Trophoblast cell (in vitro differentiated cells and primary cell): ENCODE results near the gene EHMT1.

ENCODE experiments used
- DNase-seq, 2 donors: peaks; one replicate each; pipeline ENCODE4 v3.0.0-alpha.2; 2016
- H2AFZ ChIP-seq: 2 replicates; pipeline ENCODE4 v1.6.1; 2013; ENCODE audit warnings: low read length, moderate library complexity, mild to moderate bottlenecking; ENCODE audit not compliant: insufficient read depth, poor library complexity
- H2AK5ac ChIP-seq: 2 replicates; pipeline ENCODE4 v1.6.1; 2013; ENCODE audit warnings: mild to moderate bottlenecking, low read length
- H2BK120ac ChIP-seq: 2 replicates; pipeline ENCODE4 v1.6.1; 2013; ENCODE audit warnings: low read length, mild to moderate bottlenecking, moderate library complexity; ENCODE audit not compliant: insufficient read depth, poor library complexity
- H2BK12ac ChIP-seq: 2 replicates; pipeline ENCODE4 v1.6.1; 2013; ENCODE audit warnings: mild to moderate bottlenecking, low read length, moderate library complexity
- H2BK5ac ChIP-seq: 2 replicates; pipeline ENCODE4 v1.6.1; 2013; ENCODE audit warnings: low read length, low read depth, moderate library complexity, mild to moderate bottlenecking; ENCODE audit not compliant: poor library complexity
- H3K14ac ChIP-seq: 2 replicates; pipeline ENCODE4 v1.6.1; 2013; ENCODE audit warnings: mild to moderate bottlenecking, low read length
- H3K18ac ChIP-seq: 2 replicates; pipeline ENCODE4 v1.6.1; 2013; ENCODE audit warnings: mild to moderate bottlenecking, low read length
- H3K23ac ChIP-seq: 2 replicates; pipeline ENCODE4 v1.6.1; 2013; ENCODE audit warnings: low read length
- H3K27ac ChIP-seq: 2 replicates; pipeline ENCODE4 v1.5.1; 2013; ENCODE audit warnings: low read depth, mild to moderate bottlenecking, inconsistent platforms, low read length, moderate library complexity
- H3K27me3 ChIP-seq: 2 replicates; pipeline ENCODE4 v1.6.1; 2013; ENCODE audit warnings: inconsistent platforms, mild to moderate bottlenecking, low read length, moderate library complexity; ENCODE audit not compliant: insufficient read depth
- H3K36me3 ChIP-seq, 2 experiments: 1 replicate in 1 of 2; 2 replicates in 1 of 2; pipeline ENCODE4 v1.6.1; 2013; ENCODE audit warnings: low read length in 2 of 2, mild to moderate bottlenecking in 2 of 2, moderate library complexity in 1 of 2; ENCODE audit not compliant: insufficient read depth in 2 of 2, control insufficient read depth in 1 of 2
- H3K4ac ChIP-seq: 2 replicates; pipeline ENCODE4 v1.6.1; 2013; ENCODE audit warnings: low read depth, mild to moderate bottlenecking, low read length, moderate library complexity
- H3K4me1 ChIP-seq, 2 experiments: 1 replicate in 1 of 2; 2 replicates in 1 of 2; pipeline ENCODE4 v1.6.1; 2013; ENCODE audit warnings: low read length in 2 of 2, mild to moderate bottlenecking in 2 of 2, moderate library complexity in 1 of 2; ENCODE audit not compliant: insufficient read depth in 2 of 2, control insufficient read depth in 1 of 2
- H3K4me2 ChIP-seq: 2 replicates; pipeline ENCODE4 v1.6.1; 2013; ENCODE audit warnings: inconsistent platforms, mild to moderate bottlenecking, low read length, moderate library complexity
- H3K4me3 ChIP-seq: 2 replicates; pipeline ENCODE4 v1.5.1; 2013; ENCODE audit warnings: mild to moderate bottlenecking, low read depth, low read length, inconsistent platforms
- H3K79me1 ChIP-seq: one replicate; pipeline ENCODE4 v1.6.1; 2013; ENCODE audit warnings: low read length
- H3K79me2 ChIP-seq: 2 replicates; pipeline ENCODE4 v1.6.1; 2013; ENCODE audit warnings: low read length, mild to moderate bottlenecking; ENCODE audit not compliant: control insufficient read depth, insufficient read depth, poor library complexity
- H3K9ac ChIP-seq: 2 replicates; pipeline ENCODE4 v1.6.1; 2013; ENCODE audit warnings: mild to moderate bottlenecking, low read length
- H3K9me3 ChIP-seq: 2 replicates; pipeline ENCODE4 v1.6.1; 2013; ENCODE audit warnings: low read depth, mild to moderate bottlenecking, control low read depth, inconsistent platforms, low read length; ENCODE audit not compliant: insufficient read depth
- H4K12ac ChIP-seq: 2 replicates; pipeline ENCODE4 v1.6.1; 2013; ENCODE audit warnings: low read depth, mild to moderate bottlenecking, low read length, moderate library complexity
- H4K8ac ChIP-seq: 2 replicates; pipeline ENCODE4 v1.6.1; 2013; ENCODE audit warnings: low read depth, mild to moderate bottlenecking, low read length, moderate library complexity
- H4K91ac ChIP-seq: one replicate; pipeline ENCODE4 v1.6.1; 2013; ENCODE audit warnings: low read depth, mild to moderate bottlenecking, low read length, moderate library complexity
- WGBS: extraction: QIAGEN DNeasy Blood & Tissue Kit; methylation state at CpG from one replicate; pipeline ENCODE4 v1.1.7; 2013; ENCODE audit warnings: missing lambda C conversion rate; ENCODE audit not compliant: insufficient read length, insufficient coverage; ENCODE audit errors: extremely low coverage; 5-methylcytosine and 5-hydroxymethylcytosine counted together

The EHMT1 gene

DNA sequence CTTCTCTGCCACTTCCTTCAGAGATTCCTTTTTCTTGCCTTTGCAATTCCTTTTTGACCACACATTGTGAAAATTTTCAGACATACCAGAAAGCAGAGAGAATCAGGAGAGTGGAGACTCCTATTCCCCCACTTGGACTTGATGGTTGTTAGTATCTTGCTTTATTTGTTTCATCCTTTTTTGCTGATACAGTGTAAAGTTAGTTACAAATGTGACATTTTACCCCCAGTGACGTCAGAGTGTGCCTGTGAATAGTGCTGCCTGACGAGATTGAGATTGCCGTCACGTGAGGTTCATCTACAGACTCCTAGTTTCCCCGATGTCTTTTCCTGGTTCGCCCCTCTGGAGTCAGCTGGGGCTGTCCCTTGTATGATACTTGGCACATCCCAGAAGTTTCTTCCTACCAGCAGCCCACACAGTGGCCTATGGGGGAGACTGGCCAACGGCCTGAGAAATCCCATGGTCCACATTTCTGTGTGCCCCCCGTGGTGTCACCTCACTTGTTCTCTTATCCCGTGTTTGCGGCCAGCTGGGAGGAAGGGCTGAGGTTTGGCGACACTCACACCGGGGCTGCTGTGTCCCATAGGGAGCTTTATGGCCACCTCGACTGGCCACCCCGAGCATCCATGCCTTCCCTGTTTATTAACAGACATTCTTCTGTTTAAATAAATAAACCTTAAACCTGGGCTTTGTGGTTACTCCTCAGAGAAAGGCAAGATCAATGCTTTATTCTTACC, 210.6 kb downstream of the EHMT1 start:
- Histone ChIP-seq H4K91ac (no peak overlapping the region), H3K4me3 (no peak overlapping the region), H2BK120ac (no peak overlapping the region), H3K36me3 (peaks cover 60 to 62% of the 10 kb centered on the region in 2 experiments), H3K4ac (no peak overlapping the region), H3K9ac (no peak overlapping the region), H2AK5ac (no peak overlapping the region), H3K79me1 (no peaks in the 10 kb centered on the region), H3K27me3 (no peaks in the 10 kb centered on the region), H3K18ac (no peak overlapping the region), H2AFZ (no peak overlapping the region), H2BK5ac (no peak overlapping the region), H3K4me2 (no peak overlapping the region), H4K12ac (no peak overlapping the region), H3K14ac (no peak overlapping the region), H3K4me1 (no peaks in the 10 kb centered on the region), H3K27ac (no peak overlapping the region), H3K23ac (no peak overlapping the region), H3K79me2 (no peaks in the 10 kb centered on the region), H2BK12ac (no peak overlapping the region), H4K8ac (no peak overlapping the region), H3K9me3 (peaks cover 6% of the 10 kb centered on the region)
- no CpG with 5 or more reads among the region's 14 CpGs for WGBS
- no peak for DNase-seq

DNA sequence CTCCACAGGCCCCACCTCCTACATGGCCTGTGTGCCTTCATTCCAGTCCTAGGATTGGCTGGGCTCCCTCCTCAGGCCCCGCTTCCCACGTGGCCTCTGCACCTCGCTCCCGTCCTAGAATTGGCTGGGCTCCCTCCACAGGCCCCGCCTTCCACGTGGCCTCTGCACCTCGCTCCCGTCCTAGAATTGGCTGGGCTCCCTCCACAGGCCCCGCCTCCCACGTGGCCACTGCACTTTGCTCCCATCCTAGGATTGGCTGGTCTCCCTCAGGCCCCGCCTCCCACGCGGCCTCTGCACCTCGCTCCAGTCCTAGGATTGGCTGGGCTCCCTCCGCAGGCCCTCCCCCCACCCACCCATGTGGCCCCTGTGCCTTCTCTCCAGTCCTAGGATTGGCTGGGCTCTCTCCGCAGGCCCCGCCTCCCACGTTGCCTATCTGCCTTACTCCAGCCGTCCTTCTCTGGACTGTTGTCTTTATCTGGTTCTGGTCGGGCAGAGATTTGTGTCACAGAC, 213.4 kb downstream of the EHMT1 start:
- Histone ChIP-seq H2AK5ac (no peak overlapping the region), H3K36me3 (peaks cover 62 to 65% of the 10 kb centered on the region in 2 experiments), H3K27ac (no peak overlapping the region), H3K9ac (no peak overlapping the region), H4K8ac (no peak overlapping the region), H4K12ac (no peak overlapping the region), H2BK5ac (no peak overlapping the region), H3K27me3 (no peaks in the 10 kb centered on the region), H2AFZ (no peak overlapping the region), H3K4me3 (no peak overlapping the region), H3K4me2 (no peak overlapping the region), H3K14ac (no peak overlapping the region), H3K79me1 (no peaks in the 10 kb centered on the region), H3K23ac (no peak overlapping the region), H3K79me2 (no peaks in the 10 kb centered on the region), H3K4ac (no peak overlapping the region), H2BK12ac (no peak overlapping the region), H3K4me1 (no peaks in the 10 kb centered on the region), H3K9me3 (peaks cover 3% of the 10 kb centered on the region), H3K18ac (no peak overlapping the region), H2BK120ac (no peak overlapping the region), H4K91ac (no peak overlapping the region)
- no CpG with 5 or more reads among the region's 20 CpGs for WGBS
- DNase-seq: no peak

DNA sequence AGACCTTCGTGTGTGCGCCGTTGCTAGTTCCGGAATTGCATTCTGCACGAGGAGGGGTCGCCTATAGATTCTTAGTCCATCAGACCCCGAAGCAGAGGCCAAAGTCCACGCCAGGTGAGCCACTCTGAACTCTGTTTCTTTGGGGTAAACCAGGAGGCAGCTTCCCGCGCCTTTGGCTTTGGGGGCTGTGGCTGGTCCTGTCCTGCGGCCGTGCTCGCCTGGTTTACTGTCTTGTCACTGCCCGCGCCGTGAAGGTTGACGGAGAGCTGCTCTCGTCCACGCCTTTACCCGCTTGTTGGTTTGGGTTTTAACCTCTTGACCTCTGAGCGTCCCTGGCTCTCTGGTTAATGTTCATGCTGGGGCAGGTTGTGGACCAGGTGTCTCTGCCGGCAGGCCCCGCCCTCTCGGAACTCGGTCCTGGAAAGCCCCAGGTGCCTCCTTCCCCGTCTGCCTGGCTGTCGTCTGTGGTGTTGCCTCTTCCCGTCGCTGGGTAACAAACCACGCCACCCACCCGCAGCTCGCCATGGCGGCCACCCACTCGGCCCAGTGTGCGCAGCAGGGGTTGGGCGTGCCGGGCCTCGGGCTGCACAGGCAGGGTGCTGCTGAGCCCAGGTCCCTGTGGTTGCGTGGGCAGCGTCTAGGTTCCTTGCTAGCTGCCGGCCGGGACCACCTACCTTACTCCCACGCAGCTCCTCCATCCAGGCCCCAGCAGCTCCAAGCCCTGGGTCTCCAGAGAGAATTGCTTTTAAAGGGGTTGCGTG, 214.2 kb downstream of the EHMT1 start:
- WGBS: no CpG with 5 or more reads among the region's 44 CpGs
- no peaks in the 10 kb centered on the region for H3K79me2 ChIP-seq

DNA sequence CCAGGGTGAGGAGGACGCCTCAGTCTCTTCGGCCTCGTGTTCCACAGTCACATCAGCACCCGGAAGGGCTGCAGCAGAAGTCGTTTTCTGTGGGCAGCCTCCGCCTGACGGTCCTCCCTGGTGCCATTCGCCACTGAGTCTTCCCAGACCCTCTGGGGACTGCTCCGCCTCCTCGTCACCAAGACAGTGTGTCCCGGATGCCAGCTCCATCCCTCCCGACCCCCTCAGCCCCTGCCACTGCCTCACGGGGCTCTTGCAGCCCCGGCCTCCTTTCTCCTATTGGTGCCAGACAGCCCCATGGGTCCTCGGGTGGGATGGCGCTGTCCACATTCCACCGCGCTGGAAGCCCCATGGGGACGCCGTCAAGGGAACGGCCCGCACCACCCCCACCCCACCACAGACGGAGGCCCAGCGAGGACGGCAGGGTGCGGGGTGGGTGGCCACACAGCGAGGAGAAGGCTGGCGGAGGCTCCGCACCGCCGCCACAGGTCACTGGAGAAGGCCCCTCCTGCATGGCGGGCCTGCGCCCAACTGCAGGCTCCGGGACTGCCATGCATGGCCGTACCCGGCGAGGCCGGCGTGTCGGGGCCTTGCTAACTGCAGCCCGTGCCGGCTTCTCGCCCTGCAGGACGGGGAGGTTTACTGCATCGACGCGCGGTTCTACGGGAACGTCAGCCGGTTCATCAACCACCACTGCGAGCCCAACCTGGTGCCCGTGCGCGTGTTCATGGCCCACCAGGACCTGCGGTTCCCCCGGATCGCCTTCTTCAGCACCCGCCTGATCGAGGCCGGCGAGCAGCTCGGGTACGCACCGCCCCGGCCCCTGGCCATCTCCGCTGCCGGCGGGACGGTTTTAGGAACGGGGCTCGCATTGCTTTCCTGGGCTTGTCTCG, 215.2 kb downstream of the EHMT1 start:
- H3K9me3 ChIP-seq: peaks cover 7% of the 10 kb centered on the region
- H2BK5ac ChIP-seq: no peak overlapping the region
- H3K79me1 ChIP-seq: no peaks in the 10 kb centered on the region
- H3K4me2 ChIP-seq: no peak overlapping the region
- no CpG with 5 or more reads among the region's 73 CpGs for WGBS
- no peak overlapping the region for H4K12ac ChIP-seq
- peaks cover 53 to 57% of the 10 kb centered on the region in 2 experiments for H3K36me3 ChIP-seq
- no peak overlapping the region for H2AFZ ChIP-seq
- H3K14ac ChIP-seq: no peak overlapping the region
- no peak overlapping the region for H2BK120ac ChIP-seq
- no peak overlapping the region for H3K27ac ChIP-seq
- H4K91ac ChIP-seq: no peak overlapping the region
- H3K4me3 ChIP-seq: no peak overlapping the region
- H4K8ac ChIP-seq: no peak overlapping the region
- no peak overlapping the region for H2BK12ac ChIP-seq
- H3K27me3 ChIP-seq: no peaks in the 10 kb centered on the region
- no peak overlapping the region for H3K23ac ChIP-seq
- H3K9ac ChIP-seq: no peak overlapping the region
- H3K4ac ChIP-seq: no peak overlapping the region
- no peaks in the 10 kb centered on the region for H3K4me1 ChIP-seq
- H3K79me2 ChIP-seq: no peaks in the 10 kb centered on the region
- H3K18ac ChIP-seq: no peak overlapping the region
- H2AK5ac ChIP-seq: no peak overlapping the region
- no peak for DNase-seq

More for the DNA sequence above, 214.2 kb downstream of the EHMT1 start:
- Histone ChIP-seq H3K4me2 (no peak overlapping the region), H3K9me3 (peaks cover 3% of the 10 kb centered on the region), H3K4me1 (no peaks in the 10 kb centered on the region), H3K18ac (peak overlapping the region; percentile 19), H4K91ac (no peak overlapping the region), H3K4ac (no peak overlapping the region), H4K12ac (no peak overlapping the region), H3K79me1 (no peaks in the 10 kb centered on the region), H3K23ac (no peak overlapping the region), H3K36me3 (peaks cover 57 to 61% of the 10 kb centered on the region in 2 experiments), H2AFZ (no peak overlapping the region), H3K4me3 (no peak overlapping the region), H2BK12ac (no peak overlapping the region), H3K14ac (no peak overlapping the region), H3K27me3 (no peaks in the 10 kb centered on the region), H3K9ac (no peak overlapping the region), H2AK5ac (no peak overlapping the region), H3K27ac (no peak overlapping the region), H2BK120ac (no peak overlapping the region), H2BK5ac (no peak overlapping the region), H4K8ac (no peak overlapping the region)
- DNase-seq: no peak
